GM12878 (cell line): ENCODE data around the gene ZNF800. TPM values are rescaled to one million over a fixed set of nuclear protein-coding genes. Genes with fewer than 3 reads are reported as not detected.

Experiments used
- BACH1 ChIP-seq: fragments of 450-650 bp; IDR thresholded peaks from 2 replicates; pipeline ENCODE4 v1.6.1; 2017; ENCODE audit warnings: mild to moderate bottlenecking, borderline replicate concordance
- CBX3 ChIP-seq: fragments of 200-600 bp; sonication (generic); IDR thresholded peaks from 2 replicates; pipeline ENCODE4 v1.6.1; 2016; ENCODE audit warnings: low read depth, borderline replicate concordance
- EP300 ChIP-seq, 2 experiments: fragments of 150-350 bp in 1 of 2; IDR thresholded peaks; 2 replicates each; pipeline ENCODE4 v1.6.1; 2011 to 2012; ENCODE audit warnings: low read depth in 2 of 2, low read length in 2 of 2, borderline replicate concordance in 1 of 2, improper control_type of control experiment in 1 of 2, inconsistent platforms in 1 of 2; ENCODE audit not compliant: control insufficient read depth in 1 of 2
- ESRRA ChIP-seq: IDR thresholded peaks from 2 replicates; pipeline ENCODE4 v1.6.1; 2012; ENCODE audit warnings: mild to moderate bottlenecking, low read length, improper control_type of control experiment
- IKZF1 ChIP-seq: fragments of 450-650 bp; conservative IDR thresholded peaks from 2 replicates; pipeline ENCODE4 v1.6.1; 2017; ENCODE audit warnings: antibody characterized with exemption, mild to moderate bottlenecking
- JUNB ChIP-seq: IDR thresholded peaks from 2 replicates; pipeline ENCODE4 v1.6.1; 2016; ENCODE audit warnings: antibody characterized with exemption, mild to moderate bottlenecking
- KLF5 ChIP-seq: fragments of 450-650 bp; IDR thresholded peaks from 2 replicates; pipeline ENCODE4 v1.6.1; 2014; ENCODE audit warnings: mild to moderate bottlenecking; ENCODE audit not compliant: partially characterized antibody
- NFIC ChIP-seq: IDR thresholded peaks from 2 replicates; pipeline ENCODE4 v1.6.1; 2012; ENCODE audit warnings: low read depth, mild to moderate bottlenecking, inconsistent platforms, low read length, moderate library complexity
- RAD21 ChIP-seq: IDR thresholded peaks from 2 replicates; pipeline ENCODE4 v1.6.1; 2011; ENCODE audit warnings: mild to moderate bottlenecking, low read depth, low read length, moderate library complexity; ENCODE audit not compliant: insufficient read depth
- RAD51 ChIP-seq: fragments of 450-650 bp; IDR thresholded peaks from 2 replicates; pipeline ENCODE4 v1.6.1; 2016; ENCODE audit warnings: moderate library complexity, mild to moderate bottlenecking, inconsistent platforms
- SIN3A ChIP-seq: IDR thresholded peaks from 2 replicates; pipeline ENCODE4 v1.6.1; 2012; ENCODE audit warnings: low read depth, low read length, improper control_type of control experiment
- SP1 ChIP-seq: IDR thresholded peaks from one replicate; pipeline ENCODE4 v1.6.1; 2011; ENCODE audit warnings: low read depth, low read length
- SUZ12 ChIP-seq: fragments of 200-600 bp; sonication (generic); IDR thresholded peaks from one replicate; pipeline ENCODE4 v1.6.1; 2018; ENCODE audit warnings: antibody characterized with exemption, mild to moderate bottlenecking; ENCODE audit not compliant: unreplicated experiment
- TAF1 ChIP-seq: IDR thresholded peaks from 2 replicates; pipeline ENCODE4 v1.6.1; 2011; ENCODE audit warnings: mild to moderate bottlenecking, low read depth, low read length, borderline replicate concordance
- TCF7 ChIP-seq: IDR thresholded peaks from 2 replicates; pipeline ENCODE4 v1.6.1; 2014; ENCODE audit warnings: antibody characterized with exemption, borderline replicate concordance
- ZNF622 ChIP-seq: fragments of 450-650 bp; IDR thresholded peaks from 2 replicates; pipeline ENCODE4 v1.6.1; 2017; ENCODE audit warnings: mild to moderate bottlenecking, inconsistent platforms
- polyA plus RNA-seq, 11 experiments: library from polyadenylated mRNA; depleted of rRNA in 4 of 11; unstranded in 6 of 11; stranded (reverse) in 5 of 11; fragments of >200 nt; fragmentation: Nextera tagmentation in 4 of 11; fragmentation: Illumina TruSeq in 1 of 11; extraction: Ambion mirVana in 4 of 11; extraction: Trizol in 1 of 11; gene quantifications; 1 replicate in 1 of 11; 2 replicates in 10 of 11; pipeline versions ENCODE4 v1.2.1 to v1.2.3, GENCODE V29; 2011 to 2016; ENCODE audit warnings: inconsistent platforms in 2 of 11, missing spikeins in 2 of 11, low read depth in 1 of 11
- total RNA-seq, 4 experiments: library from RNA; depleted of rRNA in 3 of 4; stranded (reverse); fragments of >200 nt in 3 of 4; fragmentation: Illumina TruSeq in 1 of 4; extraction: Trizol in 1 of 4; gene quantifications; 2 replicates each; pipeline versions ENCODE4 v1.2.1 to v1.2.3, GENCODE V29; 2013 to 2021
- TF ChIP-seq, protein P1 (sequence below): fragments of 450-650 bp; conservative IDR thresholded peaks from 2 replicates; pipeline ENCODE4 v1.6.1; 2017; ENCODE audit warnings: mild to moderate bottlenecking, moderate library complexity
- TF ChIP-seq, protein P2 (sequence below): fragments of 450-650 bp; IDR thresholded peaks from 2 replicates; pipeline ENCODE4 v1.6.1; 2016; ENCODE audit warnings: mild to moderate bottlenecking
- TF ChIP-seq, protein P3 (sequence below): IDR thresholded peaks from 2 replicates; pipeline ENCODE4 v1.6.1; 2012; ENCODE audit warnings: low read depth, low read length, improper control_type of control experiment
- TF ChIP-seq, protein P4 (sequence below), 3 experiments: IDR thresholded peaks in 2 of 3; conservative IDR thresholded peaks in 1 of 3; 2 replicates each; pipeline ENCODE4 v1.5.1; 2011; ENCODE audit warnings: low read depth in 3 of 3, low read length in 3 of 3, mild to moderate bottlenecking in 3 of 3, control low read depth in 2 of 3, moderate library complexity in 2 of 3, inconsistent platforms in 1 of 3, mixed read lengths in 1 of 3; ENCODE audit not compliant: control insufficient read depth in 2 of 3, insufficient read depth in 1 of 3; ENCODE audit errors: extremely low read depth in 1 of 3
- TF ChIP-seq, protein P5 (sequence below): IDR thresholded peaks from 2 replicates; pipeline ENCODE4 v1.6.1; 2011; ENCODE audit warnings: borderline replicate concordance, low read depth, mild to moderate bottlenecking, moderate library complexity, low read length; ENCODE audit not compliant: insufficient read depth, poor library complexity, severe bottlenecking
- TF ChIP-seq, protein P6 (sequence below): fragments of 450-650 bp; IDR thresholded peaks from 2 replicates; pipeline ENCODE4 v1.6.1; 2014; ENCODE audit warnings: mild to moderate bottlenecking

ZNF800 gene
- total and polyA plus RNA-seq, 10 of the 15 experiments (the other 5 are each of a cell fraction or from before 2014, with no cell fraction given): 6.8 to 33.9 (median 23.8) TPM

DNA sequence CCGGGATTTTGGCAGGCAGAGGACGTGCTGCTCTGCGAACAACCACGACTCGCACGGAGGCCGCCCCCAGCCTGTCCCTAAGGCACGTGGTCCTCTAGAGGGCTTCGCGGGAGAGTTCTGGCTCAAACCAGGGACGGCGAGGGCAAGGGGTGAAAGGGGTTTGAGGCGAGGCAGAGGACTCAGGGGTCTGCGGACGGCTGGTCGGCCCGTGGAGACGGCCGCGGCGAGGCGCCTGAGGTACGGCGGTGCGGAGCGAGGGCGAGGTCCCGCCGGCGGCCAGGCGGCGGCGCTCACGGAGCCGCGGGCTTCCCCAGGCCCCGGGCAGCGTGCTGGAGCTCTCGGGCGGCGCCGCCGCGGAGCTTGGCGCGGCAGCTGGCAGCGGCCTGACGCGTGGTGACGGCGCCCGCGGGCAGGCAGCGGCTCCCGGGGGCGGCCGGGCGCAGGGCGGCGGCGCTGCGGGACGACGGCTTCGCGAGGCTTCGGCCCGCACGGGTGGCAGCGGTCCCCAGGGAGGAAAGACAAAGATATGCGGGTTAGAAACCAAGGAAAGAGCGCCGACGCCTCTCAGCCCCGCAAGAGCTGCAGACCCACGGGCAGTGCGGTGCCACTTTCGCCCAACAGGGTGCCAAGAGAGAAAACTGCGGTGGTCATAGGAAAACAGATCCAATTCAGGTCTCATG lies 44.8 kb downstream of the ZNF800 start (continued):
- TF ChIP-seq, protein P1, sequence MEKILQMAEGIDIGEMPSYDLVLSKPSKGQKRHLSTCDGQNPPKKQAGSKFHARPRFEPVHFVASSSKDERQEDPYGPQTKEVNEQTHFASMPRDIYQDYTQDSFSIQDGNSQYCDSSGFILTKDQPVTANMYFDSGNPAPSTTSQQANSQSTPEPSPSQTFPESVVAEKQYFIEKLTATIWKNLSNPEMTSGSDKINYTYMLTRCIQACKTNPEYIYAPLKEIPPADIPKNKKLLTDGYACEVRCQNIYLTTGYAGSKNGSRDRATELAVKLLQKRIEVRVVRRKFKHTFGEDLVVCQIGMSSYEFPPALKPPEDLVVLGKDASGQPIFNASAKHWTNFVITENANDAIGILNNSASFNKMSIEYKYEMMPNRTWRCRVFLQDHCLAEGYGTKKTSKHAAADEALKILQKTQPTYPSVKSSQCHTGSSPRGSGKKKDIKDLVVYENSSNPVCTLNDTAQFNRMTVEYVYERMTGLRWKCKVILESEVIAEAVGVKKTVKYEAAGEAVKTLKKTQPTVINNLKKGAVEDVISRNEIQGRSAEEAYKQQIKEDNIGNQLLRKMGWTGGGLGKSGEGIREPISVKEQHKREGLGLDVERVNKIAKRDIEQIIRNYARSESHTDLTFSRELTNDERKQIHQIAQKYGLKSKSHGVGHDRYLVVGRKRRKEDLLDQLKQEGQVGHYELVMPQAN: no peak
- TF ChIP-seq ZNF622 (no peak), CBX3 (no peak), EP300 (IDR thresholded peaks at IDR 0.05; ENCODE audit: borderline replicate concordance in 1 of 2, control insufficient read depth in 1 of 2, low read depth in 2 of 2, low read length in 2 of 2) (no peak), NFIC (no peak), TCF7 (no peak), KLF5 (no peak), RAD21 (peak; percentile 36; the same call in 1 of the 2 replicates), BACH1 (no peak), ESRRA (no peak), SUZ12 (no peak), JUNB (no peak), TAF1 (no peak), SIN3A (no peak), SP1 (no peak), RAD51 (no peak), IKZF1 (peak; percentile 56)
- TF ChIP-seq, protein P2, sequence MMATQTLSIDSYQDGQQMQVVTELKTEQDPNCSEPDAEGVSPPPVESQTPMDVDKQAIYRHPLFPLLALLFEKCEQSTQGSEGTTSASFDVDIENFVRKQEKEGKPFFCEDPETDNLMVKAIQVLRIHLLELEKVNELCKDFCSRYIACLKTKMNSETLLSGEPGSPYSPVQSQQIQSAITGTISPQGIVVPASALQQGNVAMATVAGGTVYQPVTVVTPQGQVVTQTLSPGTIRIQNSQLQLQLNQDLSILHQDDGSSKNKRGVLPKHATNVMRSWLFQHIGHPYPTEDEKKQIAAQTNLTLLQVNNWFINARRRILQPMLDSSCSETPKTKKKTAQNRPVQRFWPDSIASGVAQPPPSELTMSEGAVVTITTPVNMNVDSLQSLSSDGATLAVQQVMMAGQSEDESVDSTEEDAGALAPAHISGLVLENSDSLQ: no peak
- TF ChIP-seq, protein P3, sequence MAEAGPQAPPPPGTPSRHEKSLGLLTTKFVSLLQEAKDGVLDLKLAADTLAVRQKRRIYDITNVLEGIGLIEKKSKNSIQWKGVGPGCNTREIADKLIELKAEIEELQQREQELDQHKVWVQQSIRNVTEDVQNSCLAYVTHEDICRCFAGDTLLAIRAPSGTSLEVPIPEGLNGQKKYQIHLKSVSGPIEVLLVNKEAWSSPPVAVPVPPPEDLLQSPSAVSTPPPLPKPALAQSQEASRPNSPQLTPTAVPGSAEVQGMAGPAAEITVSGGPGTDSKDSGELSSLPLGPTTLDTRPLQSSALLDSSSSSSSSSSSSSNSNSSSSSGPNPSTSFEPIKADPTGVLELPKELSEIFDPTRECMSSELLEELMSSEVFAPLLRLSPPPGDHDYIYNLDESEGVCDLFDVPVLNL: no peak
- TF ChIP-seq, protein P4, sequence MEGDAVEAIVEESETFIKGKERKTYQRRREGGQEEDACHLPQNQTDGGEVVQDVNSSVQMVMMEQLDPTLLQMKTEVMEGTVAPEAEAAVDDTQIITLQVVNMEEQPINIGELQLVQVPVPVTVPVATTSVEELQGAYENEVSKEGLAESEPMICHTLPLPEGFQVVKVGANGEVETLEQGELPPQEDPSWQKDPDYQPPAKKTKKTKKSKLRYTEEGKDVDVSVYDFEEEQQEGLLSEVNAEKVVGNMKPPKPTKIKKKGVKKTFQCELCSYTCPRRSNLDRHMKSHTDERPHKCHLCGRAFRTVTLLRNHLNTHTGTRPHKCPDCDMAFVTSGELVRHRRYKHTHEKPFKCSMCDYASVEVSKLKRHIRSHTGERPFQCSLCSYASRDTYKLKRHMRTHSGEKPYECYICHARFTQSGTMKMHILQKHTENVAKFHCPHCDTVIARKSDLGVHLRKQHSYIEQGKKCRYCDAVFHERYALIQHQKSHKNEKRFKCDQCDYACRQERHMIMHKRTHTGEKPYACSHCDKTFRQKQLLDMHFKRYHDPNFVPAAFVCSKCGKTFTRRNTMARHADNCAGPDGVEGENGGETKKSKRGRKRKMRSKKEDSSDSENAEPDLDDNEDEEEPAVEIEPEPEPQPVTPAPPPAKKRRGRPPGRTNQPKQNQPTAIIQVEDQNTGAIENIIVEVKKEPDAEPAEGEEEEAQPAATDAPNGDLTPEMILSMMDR (IDR thresholded peaks at IDR 0.05 in 2 of 3, conservative IDR thresholded peaks at IDR 0.05 in 1 of 3; ENCODE audit: control insufficient read depth in 2 of 3, extremely low read depth in 1 of 3, insufficient read depth in 1 of 3, low read depth in 3 of 3, low read length in 3 of 3): peak; percentile 47 to 79 (median 57); a peak in 5 of 6 replicates
- TF ChIP-seq, protein P5, sequence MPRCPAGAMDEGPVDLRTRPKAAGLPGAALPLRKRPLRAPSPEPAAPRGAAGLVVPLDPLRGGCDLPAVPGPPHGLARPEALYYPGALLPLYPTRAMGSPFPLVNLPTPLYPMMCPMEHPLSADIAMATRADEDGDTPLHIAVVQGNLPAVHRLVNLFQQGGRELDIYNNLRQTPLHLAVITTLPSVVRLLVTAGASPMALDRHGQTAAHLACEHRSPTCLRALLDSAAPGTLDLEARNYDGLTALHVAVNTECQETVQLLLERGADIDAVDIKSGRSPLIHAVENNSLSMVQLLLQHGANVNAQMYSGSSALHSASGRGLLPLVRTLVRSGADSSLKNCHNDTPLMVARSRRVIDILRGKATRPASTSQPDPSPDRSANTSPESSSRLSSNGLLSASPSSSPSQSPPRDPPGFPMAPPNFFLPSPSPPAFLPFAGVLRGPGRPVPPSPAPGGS: peak; percentile 54
- TF ChIP-seq, protein P6, sequence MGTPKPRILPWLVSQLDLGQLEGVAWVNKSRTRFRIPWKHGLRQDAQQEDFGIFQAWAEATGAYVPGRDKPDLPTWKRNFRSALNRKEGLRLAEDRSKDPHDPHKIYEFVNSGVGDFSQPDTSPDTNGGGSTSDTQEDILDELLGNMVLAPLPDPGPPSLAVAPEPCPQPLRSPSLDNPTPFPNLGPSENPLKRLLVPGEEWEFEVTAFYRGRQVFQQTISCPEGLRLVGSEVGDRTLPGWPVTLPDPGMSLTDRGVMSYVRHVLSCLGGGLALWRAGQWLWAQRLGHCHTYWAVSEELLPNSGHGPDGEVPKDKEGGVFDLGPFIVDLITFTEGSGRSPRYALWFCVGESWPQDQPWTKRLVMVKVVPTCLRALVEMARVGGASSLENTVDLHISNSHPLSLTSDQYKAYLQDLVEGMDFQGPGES: no peak
